Activated CD4-positive, alpha-beta T cell treated with anti-CD3 and anti-CD28 coated beads, Interleukin-2, amount 10 ng/mL, durations not matched to agents 7 days and 5 days (primary cell): ENCODE measurements around the gene RBM41. TPM values are rescaled to one million over a fixed set of nuclear protein-coding genes. Genes with fewer than 3 reads are reported as not detected.
A peak's percentile ranks its signal among the peaks of the same experiment; 100 is the strongest.
"Not testable (repeated sequence)": the region's sequence is repeated elsewhere in the genome, so short reads cannot be mapped to it uniquely, and the experiment has no call there.

Source experiments
- CTCF ChIA-PET: fragments of 350-600 bp; sonication (Branson Sonifier 250); formaldehyde crosslinking; loops from one replicate; lab custom pipeline; 2021; ENCODE audit warnings: antibody characterized with exemption; lab: Charles Lee
- POLR2A ChIA-PET: fragments of 350-600 bp; sonication (Branson Sonifier 250); formaldehyde crosslinking; loops from one replicate; lab custom pipeline; 2021; ENCODE audit warnings: antibody characterized with exemption; lab: Charles Lee
- DNase-seq: peaks from one replicate; pipeline ENCODE4 v3.0.0-alpha.2; 2020
- H3K27ac Mint-ChIP-seq: one replicate; pipeline ENCODE4 v1.8.0; 2021; ENCODE audit warnings: mild to moderate bottlenecking, moderate library complexity, mixed read lengths
- H3K27me3 Mint-ChIP-seq: one replicate; pipeline ENCODE4 v1.8.0; 2021; ENCODE audit warnings: mixed read lengths
- H3K36me3 Mint-ChIP-seq: one replicate; pipeline ENCODE4 v1.8.0; 2021; ENCODE audit warnings: low read depth, mixed read lengths
- H3K4me1 Mint-ChIP-seq: one replicate; pipeline ENCODE4 v1.8.0; 2021; ENCODE audit warnings: mixed read lengths
- H3K4me3 Mint-ChIP-seq: one replicate; pipeline ENCODE4 v1.8.0; 2021; ENCODE audit warnings: mild to moderate bottlenecking, moderate library complexity, mixed read lengths
- H3K9me3 Mint-ChIP-seq: one replicate; pipeline ENCODE4 v1.8.0; 2021; ENCODE audit warnings: mixed read lengths
- total RNA-seq, 2 experiments: library from RNA; stranded (reverse); gene quantifications; one replicate each; pipeline ENCODE4 v1.2.3, GENCODE V29; 2021

The RBM41 gene
- 10 to 100 TPM; 12.8 to 14.5 TPM for total RNA-seq

- H3K36me3 Mint-ChIP-seq: peaks cover 35% of the 10 kb centered on the region
- H3K4me1 Mint-ChIP-seq: peaks cover 34% of the 10 kb centered on the region
- ChIA-PET CTCF (no interaction called here), POLR2A (no interaction called here)
- peak within 1 kb of the TSS; percentile 97 for H3K27ac Mint-ChIP-seq
- H3K4me3 Mint-ChIP-seq: peak within 1 kb of the TSS; percentile 96
- DNase-seq: peak; percentile 79
- no peaks in the 10 kb centered on the region for H3K9me3 Mint-ChIP-seq
- H3K27me3 Mint-ChIP-seq: no peaks in the 10 kb centered on the region
Observed at GRCh38 chrX:107118322-107119147, at the start of gene RBM41. Gene RBM41 (minus strand): TSS chrX:107118822. CDS start chrX:107118773, 49 bp downstream.

- no peaks in the 10 kb centered on the region for H3K4me1 Mint-ChIP-seq
- POLR2A ChIA-PET: no interaction called here
- peaks cover under 1% of the 10 kb centered on the region for H3K27me3 Mint-ChIP-seq
- no peak overlapping the region for H3K4me3 Mint-ChIP-seq
- no peak for DNase-seq
- H3K27ac Mint-ChIP-seq: no peak overlapping the region
- no peaks in the 10 kb centered on the region for H3K36me3 Mint-ChIP-seq
- no peaks in the 10 kb centered on the region for H3K9me3 Mint-ChIP-seq
- CTCF ChIA-PET: no interaction called here
Observed at GRCh38 chrX:107168257-107168656, 49.6 kb upstream of the RBM41 start.

GRCh38 chrX:107167163-107167921 is 48.7 kb upstream of the RBM41 start:
- Mint-ChIP-seq H3K4me3 (no peak overlapping the region), H3K36me3 (no peaks in the 10 kb centered on the region), H3K27ac (no peak overlapping the region), H3K9me3 (no peaks in the 10 kb centered on the region), H3K4me1 (no peaks in the 10 kb centered on the region), H3K27me3 (peaks cover 1% of the 10 kb centered on the region)
- no peak for DNase-seq
- POLR2A ChIA-PET: interaction anchor here (0.6 kb wide), 1 partner anchor 12 kb away, joined by 3 read pairs; no protein-coding TSS in a partner anchor
- CTCF ChIA-PET: no interaction called here

GRCh38 chrX:107157618-107158017 is 39.0 kb upstream of the RBM41 start:
- H3K36me3 Mint-ChIP-seq, H3K4me3 Mint-ChIP-seq, CTCF ChIA-PET, H3K4me1 Mint-ChIP-seq, H3K9me3 Mint-ChIP-seq, H3K27ac Mint-ChIP-seq, DNase-seq, H3K27me3 Mint-ChIP-seq, POLR2A ChIA-PET: not testable (repeated sequence)

GRCh38 chrX:107155621-107156430 is 37.2 kb upstream of the RBM41 start:
- H3K4me1 Mint-ChIP-seq, H3K36me3 Mint-ChIP-seq, POLR2A ChIA-PET, DNase-seq, CTCF ChIA-PET, H3K9me3 Mint-ChIP-seq, H3K27me3 Mint-ChIP-seq: not testable (repeated sequence)
- peak overlapping the region; percentile 65 for H3K4me3 Mint-ChIP-seq
- H3K27ac Mint-ChIP-seq: peak overlapping the region; percentile 72

- no peak for DNase-seq
- ChIA-PET POLR2A (no interaction called here), CTCF (interaction anchor here (0.9 kb wide), 1 partner anchor 17 kb away, joined by 4 read pairs; no protein-coding TSS in a partner anchor)
- Mint-ChIP-seq H3K9me3 (no peaks in the 10 kb centered on the region), H3K36me3 (no peaks in the 10 kb centered on the region), H3K27me3 (no peaks in the 10 kb centered on the region), H3K4me3 (peak overlapping the region; percentile 65), H3K27ac (peak overlapping the region; percentile 72), H3K4me1 (peaks cover 11% of the 10 kb centered on the region)
Observed at GRCh38 chrX:107154787-107155620, 36.4 kb upstream of the RBM41 start.

GRCh38 chrX:107153005-107153404 is 34.4 kb upstream of the RBM41 start:
- H3K27me3 Mint-ChIP-seq: no peaks in the 10 kb centered on the region
- H3K4me1 Mint-ChIP-seq: peaks cover 11% of the 10 kb centered on the region
- no peaks in the 10 kb centered on the region for H3K36me3 Mint-ChIP-seq
- ChIA-PET CTCF (no interaction called here), POLR2A (no interaction called here)
- no peak overlapping the region for H3K27ac Mint-ChIP-seq
- H3K4me3 Mint-ChIP-seq: no peak overlapping the region
- DNase-seq: no peak
- H3K9me3 Mint-ChIP-seq: no peaks in the 10 kb centered on the region

- Mint-ChIP-seq H3K4me3 (no peak overlapping the region), H3K27ac (no peak overlapping the region), H3K4me1 (peaks cover 8% of the 10 kb centered on the region), H3K36me3 (no peaks in the 10 kb centered on the region), H3K9me3 (no peaks in the 10 kb centered on the region), H3K27me3 (no peaks in the 10 kb centered on the region)
- DNase-seq: no peak
- ChIA-PET CTCF (no interaction called here), POLR2A (no interaction called here)
Observed at GRCh38 chrX:107146670-107147069, 28.0 kb upstream of the RBM41 start.

GRCh38 chrX:107135965-107136307 is 17.3 kb upstream of the RBM41 start:
- H3K27ac Mint-ChIP-seq: peak overlapping the region; percentile 85
- ChIA-PET POLR2A (no interaction called here), CTCF (interaction anchor here (1.4 kb wide), 1 partner anchor 14 kb away, joined by 4 read pairs; no protein-coding TSS in a partner anchor)
- H3K27me3 Mint-ChIP-seq: no peaks in the 10 kb centered on the region
- H3K4me1 Mint-ChIP-seq: peaks cover 14% of the 10 kb centered on the region
- DNase-seq: no peak
- no peak overlapping the region for H3K4me3 Mint-ChIP-seq
- peaks cover 3% of the 10 kb centered on the region for H3K36me3 Mint-ChIP-seq
- no peaks in the 10 kb centered on the region for H3K9me3 Mint-ChIP-seq

GRCh38 chrX:107135049-107135964 is 16.7 kb upstream of the RBM41 start:
- POLR2A ChIA-PET: no interaction called here
- Mint-ChIP-seq H3K36me3 (peaks cover 3% of the 10 kb centered on the region), H3K4me3 (no peak overlapping the region), H3K4me1 (peaks cover 14% of the 10 kb centered on the region), H3K27ac (peak overlapping the region; percentile 85), H3K27me3 (no peaks in the 10 kb centered on the region), H3K9me3 (no peaks in the 10 kb centered on the region)
- DNase-seq: peak; percentile 10
- CTCF ChIA-PET: interaction anchor here (1.4 kb wide), 1 partner anchor 14 kb away, joined by 4 read pairs; no protein-coding TSS in a partner anchor

- Mint-ChIP-seq H3K4me3 (no peak overlapping the region), H3K27me3 (no peaks in the 10 kb centered on the region), H3K4me1 (peaks cover 5% of the 10 kb centered on the region), H3K36me3 (no peaks in the 10 kb centered on the region), H3K9me3 (no peaks in the 10 kb centered on the region), H3K27ac (no peak overlapping the region)
- POLR2A ChIA-PET: no interaction called here
- no peak for DNase-seq
- CTCF ChIA-PET: interaction anchor here (0.6 kb wide), 1 partner anchor 186 kb away, joined by 4 read pairs; no protein-coding TSS in a partner anchor
Observed at GRCh38 chrX:107123750-107124149, 5.1 kb upstream of the RBM41 start.
